GM21576 (cell line): ENCODE data around the gene TH.

ENCODE experiments used
- ATAC-seq: cut with Tn5 transposase; IDR thresholded peaks from one replicate; pipeline ENCODE4 v1.9.1; 2021; ENCODE audit warnings: mild to moderate bottlenecking, moderate library complexity; ENCODE audit not compliant: unreplicated experiment

The TH gene

GRCh38 chr11:2143799-2144543 lies 27.6 kb downstream of the TH start:
- ATAC-seq: no peak

DNA sequence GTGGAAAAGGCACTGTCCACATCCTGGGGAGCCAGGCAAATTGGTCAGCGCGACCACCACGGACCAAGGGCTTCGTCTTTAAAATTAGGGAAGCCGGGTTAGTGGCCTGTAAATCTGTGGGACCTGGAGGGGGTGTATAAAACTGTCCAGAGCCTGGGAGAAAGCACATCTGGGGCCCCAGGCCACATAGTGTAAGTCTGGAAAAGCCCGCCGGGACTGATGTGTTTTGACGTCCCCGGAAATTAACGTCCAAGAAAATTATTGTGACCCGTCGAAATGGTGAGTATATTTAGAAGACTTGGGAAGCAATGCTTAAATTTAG lies 28.2 kb downstream of the TH start:
- no peak for ATAC-seq

DNA sequence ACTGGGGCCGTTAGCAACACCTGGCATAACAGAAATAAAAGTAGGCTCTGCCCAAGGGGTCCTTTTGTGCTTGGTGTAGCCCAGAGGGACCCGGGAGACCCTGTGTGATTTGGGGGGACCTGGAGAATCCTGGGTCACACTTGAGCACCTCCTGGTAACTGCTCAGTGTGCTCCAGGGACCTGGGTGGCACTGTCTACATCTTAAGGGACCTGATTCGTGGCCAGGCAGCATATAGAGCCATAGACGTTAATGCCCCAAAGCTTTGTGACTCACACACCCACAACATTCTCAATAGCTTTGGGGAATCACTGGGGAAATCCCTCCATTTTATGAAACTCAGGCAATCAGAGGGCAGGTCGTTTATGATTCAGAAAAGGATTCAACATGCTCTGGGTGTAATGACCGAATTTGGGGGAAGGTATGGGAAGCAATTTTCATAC lies 28.8 kb downstream of the TH start:
- no peak for ATAC-seq

GRCh38 chr11:2142300-2142759 lies 29.3 kb downstream of the TH start:
- no peak for ATAC-seq

- no peak for ATAC-seq
Observed at GRCh38 chr11:2140411-2141400, 30.9 kb downstream of the TH start.

DNA sequence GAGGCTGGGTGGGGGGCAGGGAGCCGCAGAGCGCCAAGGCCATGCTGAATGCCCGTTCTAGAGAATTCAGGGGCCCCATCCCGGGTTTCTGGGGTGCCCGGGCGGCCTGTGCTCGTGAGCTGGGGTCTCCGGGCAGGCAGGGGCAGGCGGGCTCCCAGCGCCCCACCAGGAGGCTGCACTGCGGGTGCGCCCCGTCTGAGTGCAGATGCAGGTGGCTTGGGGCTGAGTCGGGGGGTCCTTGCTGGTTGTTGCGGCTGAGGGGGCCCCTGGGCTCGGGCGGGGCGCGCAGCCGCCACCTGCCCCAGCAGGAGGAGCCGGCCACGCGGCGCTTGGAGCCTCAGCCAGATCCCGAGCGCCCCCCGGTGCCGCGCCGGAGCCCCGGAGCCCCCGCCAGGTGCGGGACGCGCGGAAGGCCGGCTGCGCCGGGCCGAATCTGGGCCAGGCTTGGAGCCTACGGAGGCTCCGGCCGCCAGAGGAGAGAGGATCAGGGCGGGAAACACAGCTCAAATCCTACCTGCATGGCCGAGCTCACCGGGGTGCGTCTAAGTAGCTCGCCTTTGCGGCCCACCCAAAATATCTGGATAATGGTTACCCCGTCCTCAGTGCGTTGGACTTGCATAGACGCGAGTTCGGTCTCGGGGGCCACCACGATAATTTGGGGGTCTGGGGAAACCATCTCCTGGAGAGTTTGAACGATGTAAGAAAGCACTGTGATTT lies 31.8 kb downstream of the TH start:
- no peak for ATAC-seq

GRCh38 chr11:2139123-2139521 lies 32.5 kb downstream of the TH start, which contains the start of gene IGF2:
IGF2 (minus strand) TSS chr11:2139389; CDS start chr11:2135523, 3,866 bp downstream.
- no peak for ATAC-seq

- no peak for ATAC-seq
Observed at GRCh38 chr11:2138431-2139122, 33.0 kb downstream of the TH start.

DNA sequence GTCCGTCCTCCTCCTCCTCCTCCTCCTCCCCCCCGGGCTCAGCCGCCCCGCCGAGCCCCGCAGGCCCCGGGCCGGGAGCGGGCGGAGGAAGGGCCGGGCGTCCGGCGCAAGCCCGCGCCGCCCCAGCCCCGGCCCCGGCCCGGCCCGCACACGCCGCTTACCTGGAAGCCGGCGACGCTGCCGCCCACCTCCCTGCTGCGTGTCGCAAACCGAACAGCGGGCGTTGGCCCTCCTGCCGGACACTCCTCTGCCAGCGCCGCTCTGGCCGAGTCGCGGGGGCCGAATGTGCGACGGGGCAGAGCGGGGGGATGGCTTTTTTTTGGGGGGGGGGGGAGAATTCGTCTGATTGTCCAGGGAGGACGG lies 33.6 kb downstream of the TH start:
- no peak for ATAC-seq

DNA sequence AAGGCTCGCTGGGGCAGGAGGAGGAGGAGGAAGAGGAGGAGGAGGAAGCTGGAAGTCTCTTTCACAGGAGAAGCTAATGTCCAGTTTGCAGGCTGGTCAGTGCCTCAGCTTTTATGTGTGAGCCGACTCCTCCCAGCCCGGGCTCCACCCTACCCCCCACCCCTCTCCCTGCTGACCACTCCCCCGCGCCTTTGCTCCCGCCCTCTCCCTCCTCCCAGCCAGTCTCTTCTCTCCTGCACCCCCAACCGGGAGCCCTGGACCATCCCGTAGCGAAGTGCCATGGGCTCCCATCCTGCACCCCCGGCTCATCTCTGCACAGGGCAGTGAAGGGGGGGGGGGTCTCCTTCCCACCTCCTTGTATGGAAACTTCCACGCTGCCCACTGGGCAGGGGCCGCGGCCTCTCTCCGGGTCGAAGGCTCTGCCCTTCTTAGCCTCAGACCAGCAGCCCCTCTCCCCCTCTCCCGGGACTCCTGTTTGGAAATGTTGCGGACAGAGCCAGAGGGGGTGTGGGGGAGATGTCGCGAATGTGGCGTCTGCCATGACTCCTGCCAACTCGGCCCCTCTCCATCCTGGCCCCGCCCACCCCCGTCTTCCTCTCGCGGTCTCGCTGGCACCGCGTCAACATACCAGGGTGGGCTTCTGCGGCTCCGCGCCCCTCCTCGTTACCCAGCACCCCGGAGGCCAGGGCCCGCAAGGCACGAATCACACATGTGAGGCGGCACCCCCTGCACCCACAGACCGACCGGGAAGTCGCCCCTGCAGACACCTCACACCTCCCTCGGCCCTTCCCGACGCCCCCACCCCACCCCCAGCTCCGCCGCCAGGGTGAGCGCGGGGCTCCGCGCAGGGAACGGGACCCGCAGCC lies 34.2 kb downstream of the TH start:
- ATAC-seq: no peak

DNA sequence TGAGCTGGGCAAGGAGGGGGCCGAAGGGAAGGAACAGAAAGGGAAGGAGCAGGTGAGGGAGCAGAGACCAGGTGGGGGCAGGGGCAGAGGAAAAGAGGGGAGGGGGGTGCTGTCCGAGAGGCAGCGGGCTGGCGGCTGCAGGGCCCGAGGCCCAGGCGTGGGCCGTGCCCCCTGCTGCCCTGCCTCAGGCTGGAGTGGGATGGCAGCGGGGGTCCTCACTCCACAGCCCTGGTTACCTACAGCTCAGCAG lies 34.7 kb downstream of the TH start:
- no peak for ATAC-seq

DNA sequence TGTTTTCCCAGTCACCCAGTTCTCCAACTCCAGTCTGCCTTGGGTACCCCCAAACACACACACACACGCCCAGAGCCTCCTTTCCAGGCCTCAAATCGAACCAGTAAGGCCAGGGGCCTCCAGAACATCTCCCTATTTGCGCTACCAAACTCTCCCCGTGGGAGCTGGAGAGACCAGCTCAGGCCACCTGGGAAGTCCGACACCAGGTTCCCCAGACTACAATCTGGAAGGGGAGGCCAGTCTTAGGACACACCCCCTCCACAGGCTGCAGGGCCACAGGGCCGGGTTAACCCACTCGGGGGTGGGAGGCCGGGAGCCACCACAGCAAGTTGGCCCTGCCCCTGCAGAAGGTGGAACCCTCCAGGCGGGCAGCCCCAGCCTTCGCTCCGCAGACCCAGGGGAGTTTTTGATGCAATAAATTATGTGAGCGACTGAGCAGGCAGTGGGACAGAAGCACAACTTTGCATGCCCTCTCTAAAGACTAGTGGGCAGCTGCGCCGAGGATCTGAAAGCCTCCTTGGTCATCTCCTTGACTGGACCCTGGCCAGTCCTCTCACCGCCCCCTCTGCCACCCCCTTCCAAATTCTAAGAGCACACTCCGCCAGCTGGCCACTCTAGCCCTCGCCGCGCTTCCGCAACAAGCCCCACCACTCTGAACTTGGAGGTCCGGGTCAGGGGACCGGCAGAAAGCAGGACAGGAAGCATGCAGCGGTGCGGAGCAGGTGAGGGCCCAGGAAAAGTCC lies 35.2 kb downstream of the TH start:
- no peak for ATAC-seq

GRCh38 chr11:2135648-2136201 lies 35.9 kb downstream of the TH start:
- no peak for ATAC-seq

GRCh38 chr11:2135018-2135569 lies 36.5 kb downstream of the TH start:
- no peak for ATAC-seq

- no peak for ATAC-seq
Observed at GRCh38 chr11:2134022-2135010, 37.3 kb downstream of the TH start.

DNA sequence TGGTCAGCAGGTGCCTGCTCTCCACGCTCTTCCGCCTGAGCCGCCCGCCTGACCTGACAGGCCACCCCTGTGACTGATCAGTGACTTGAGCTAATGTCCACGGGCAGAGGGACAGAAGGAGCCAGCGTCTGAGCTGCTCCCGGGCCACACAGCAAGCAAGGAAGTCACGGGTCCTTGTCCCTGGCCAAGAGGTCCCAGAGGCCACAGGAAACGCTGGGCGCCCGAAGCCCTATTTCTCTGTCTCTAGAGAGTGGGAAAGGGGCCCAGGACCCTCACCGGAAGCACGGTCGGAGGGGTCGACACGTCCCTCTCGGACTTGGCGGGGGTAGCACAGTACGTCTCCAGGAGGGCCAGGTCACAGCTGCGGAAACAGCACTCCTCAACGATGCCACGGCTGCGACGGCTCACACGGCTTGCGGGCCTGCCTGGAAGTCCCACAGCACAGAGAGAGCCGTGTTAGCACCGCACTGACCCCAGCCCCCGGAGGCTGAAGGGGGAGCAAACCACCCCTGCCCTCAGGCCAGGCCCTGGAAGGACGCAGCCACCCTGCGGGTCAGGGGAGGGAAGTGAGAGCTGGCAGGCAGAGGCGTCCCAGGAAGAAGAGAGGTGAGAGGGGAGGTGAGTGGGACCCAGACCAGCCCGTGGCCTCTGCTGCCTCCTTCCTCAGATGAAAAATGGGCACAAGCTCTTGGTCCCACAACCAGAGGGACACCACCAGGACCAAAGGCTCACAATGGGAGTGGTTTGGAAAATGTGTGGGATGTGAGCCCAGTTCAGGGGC lies 38.2 kb downstream of the TH start:
- no peak for ATAC-seq

DNA sequence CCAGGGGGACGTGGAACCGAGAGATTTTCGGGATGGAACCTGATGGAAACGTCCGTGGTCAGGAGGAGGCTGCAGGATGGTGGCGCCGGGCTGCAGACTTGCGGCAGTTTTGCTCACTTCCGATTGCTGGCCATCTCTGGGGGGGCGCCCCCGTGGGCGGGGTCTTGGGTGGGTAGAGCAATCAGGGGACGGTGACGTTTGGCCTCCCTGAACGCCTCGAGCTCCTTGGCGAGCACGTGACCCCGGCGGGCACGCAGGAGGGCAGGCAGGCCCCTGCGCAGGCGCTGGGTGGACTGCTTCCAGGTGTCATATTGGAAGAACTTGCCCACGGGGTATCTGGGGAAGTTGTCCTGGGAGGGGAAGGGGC lies 38.8 kb downstream of the TH start:
- ATAC-seq: no peak
